ENCODE measurements around the gene NET1.

DNA sequence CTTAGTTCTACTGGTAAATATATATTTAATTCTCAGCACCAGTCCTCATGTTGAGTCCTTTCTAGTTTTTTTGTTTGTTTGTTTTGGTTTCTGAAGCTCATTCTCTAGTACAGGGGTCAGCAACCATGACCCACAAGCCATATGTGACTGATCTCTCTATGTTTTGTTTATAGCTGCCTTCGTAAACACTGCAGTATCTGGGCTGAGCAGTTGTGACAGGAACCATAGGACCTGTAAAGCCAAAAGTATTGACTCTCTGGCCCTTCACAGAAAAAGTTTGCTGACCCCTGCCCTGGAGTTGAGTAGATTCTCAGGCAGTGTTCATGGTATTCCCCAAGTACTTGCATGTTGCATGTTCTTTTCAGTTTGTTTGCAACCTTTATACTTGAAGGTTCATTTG, 20.8 kb downstream of the NET1 start:
- TF ChIP-seq JUND (IDR thresholded peaks at IDR 0.05), result no peak
- TF ChIP-seq, protein P1, sequence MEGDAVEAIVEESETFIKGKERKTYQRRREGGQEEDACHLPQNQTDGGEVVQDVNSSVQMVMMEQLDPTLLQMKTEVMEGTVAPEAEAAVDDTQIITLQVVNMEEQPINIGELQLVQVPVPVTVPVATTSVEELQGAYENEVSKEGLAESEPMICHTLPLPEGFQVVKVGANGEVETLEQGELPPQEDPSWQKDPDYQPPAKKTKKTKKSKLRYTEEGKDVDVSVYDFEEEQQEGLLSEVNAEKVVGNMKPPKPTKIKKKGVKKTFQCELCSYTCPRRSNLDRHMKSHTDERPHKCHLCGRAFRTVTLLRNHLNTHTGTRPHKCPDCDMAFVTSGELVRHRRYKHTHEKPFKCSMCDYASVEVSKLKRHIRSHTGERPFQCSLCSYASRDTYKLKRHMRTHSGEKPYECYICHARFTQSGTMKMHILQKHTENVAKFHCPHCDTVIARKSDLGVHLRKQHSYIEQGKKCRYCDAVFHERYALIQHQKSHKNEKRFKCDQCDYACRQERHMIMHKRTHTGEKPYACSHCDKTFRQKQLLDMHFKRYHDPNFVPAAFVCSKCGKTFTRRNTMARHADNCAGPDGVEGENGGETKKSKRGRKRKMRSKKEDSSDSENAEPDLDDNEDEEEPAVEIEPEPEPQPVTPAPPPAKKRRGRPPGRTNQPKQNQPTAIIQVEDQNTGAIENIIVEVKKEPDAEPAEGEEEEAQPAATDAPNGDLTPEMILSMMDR (IDR thresholded peaks at IDR 0.05), result no peak
- TF ChIP-seq EP300 (IDR thresholded peaks at IDR 0.05; ENCODE audit: borderline replicate concordance in 1 of 2, low read depth in 1 of 2, low read length in 1 of 2), result no peak
- TF ChIP-seq YY1 (IDR thresholded peaks at IDR 0.05; ENCODE audit: low read depth), result no peak
- TF ChIP-seq TAF1 (IDR thresholded peaks at IDR 0.05; ENCODE audit: borderline replicate concordance, low read depth, low read length), result no peak
- TF ChIP-seq, protein P2, sequence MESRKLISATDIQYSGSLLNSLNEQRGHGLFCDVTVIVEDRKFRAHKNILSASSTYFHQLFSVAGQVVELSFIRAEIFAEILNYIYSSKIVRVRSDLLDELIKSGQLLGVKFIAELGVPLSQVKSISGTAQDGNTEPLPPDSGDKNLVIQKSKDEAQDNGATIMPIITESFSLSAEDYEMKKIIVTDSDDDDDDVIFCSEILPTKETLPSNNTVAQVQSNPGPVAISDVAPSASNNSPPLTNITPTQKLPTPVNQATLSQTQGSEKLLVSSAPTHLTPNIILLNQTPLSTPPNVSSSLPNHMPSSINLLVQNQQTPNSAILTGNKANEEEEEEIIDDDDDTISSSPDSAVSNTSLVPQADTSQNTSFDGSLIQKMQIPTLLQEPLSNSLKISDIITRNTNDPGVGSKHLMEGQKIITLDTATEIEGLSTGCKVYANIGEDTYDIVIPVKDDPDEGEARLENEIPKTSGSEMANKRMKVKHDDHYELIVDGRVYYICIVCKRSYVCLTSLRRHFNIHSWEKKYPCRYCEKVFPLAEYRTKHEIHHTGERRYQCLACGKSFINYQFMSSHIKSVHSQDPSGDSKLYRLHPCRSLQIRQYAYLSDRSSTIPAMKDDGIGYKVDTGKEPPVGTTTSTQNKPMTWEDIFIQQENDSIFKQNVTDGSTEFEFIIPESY (IDR thresholded peaks at IDR 0.05; ENCODE audit: borderline replicate concordance, low read depth), result no peak
- no peak for TF ChIP-seq SIN3A (IDR thresholded peaks at IDR 0.05; ENCODE audit: borderline replicate concordance, low read depth, low read length)
- TF ChIP-seq, protein P3, sequence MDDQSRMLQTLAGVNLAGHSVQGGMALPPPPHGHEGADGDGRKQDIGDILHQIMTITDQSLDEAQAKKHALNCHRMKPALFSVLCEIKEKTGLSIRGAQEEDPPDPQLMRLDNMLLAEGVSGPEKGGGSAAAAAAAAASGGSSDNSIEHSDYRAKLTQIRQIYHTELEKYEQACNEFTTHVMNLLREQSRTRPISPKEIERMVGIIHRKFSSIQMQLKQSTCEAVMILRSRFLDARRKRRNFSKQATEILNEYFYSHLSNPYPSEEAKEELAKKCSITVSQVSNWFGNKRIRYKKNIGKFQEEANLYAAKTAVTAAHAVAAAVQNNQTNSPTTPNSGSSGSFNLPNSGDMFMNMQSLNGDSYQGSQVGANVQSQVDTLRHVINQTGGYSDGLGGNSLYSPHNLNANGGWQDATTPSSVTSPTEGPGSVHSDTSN (IDR thresholded peaks at IDR 0.05), result no peak
- no peak for TF ChIP-seq EZH2phosphoT487 (IDR thresholded peaks at IDR 0.05; ENCODE audit: borderline replicate concordance, low read depth)
- no peak for TF ChIP-seq RCOR1 (IDR thresholded peaks at IDR 0.05; ENCODE audit: low read length)
- TF ChIP-seq ELF1 (IDR thresholded peaks at IDR 0.05), result no peak
